ENCODE results near the gene OR2M2. TPM values are rescaled to one million over a fixed set of nuclear protein-coding genes. Genes with fewer than 3 reads are reported as not detected.

The OR2M2 gene
- total RNA-seq, 2 donors from 2014 or later: not detected

DNA sequence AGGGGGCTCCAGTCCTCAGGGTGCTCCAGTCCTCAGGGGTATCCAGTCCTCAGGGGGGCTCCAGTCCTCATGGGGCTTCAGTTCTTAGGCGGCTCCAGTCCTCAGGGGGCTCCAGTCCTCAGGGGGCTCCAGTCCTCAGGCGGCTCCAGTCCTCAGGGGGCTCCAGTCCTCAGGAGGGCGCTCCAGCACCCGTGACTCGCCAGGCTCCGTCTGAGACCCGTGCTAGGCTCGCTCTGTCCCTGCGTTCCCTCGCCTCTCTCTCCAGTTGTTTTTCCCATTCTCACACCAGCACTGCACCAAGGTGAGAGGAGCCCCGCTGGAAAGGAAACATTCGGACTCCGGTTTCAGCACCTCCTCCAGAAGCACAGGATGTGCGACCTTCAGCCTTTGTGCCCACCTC is 9.4 kb upstream of the OR2M2 start:
- H3K9me3 ChIP-seq: no peaks in the 10 kb centered on the region
- ATAC-seq (ENCODE audit: insufficient number of reproducible peaks, low FRiP score, low read depth) (no peak), DNase-seq (ENCODE audit: low spot score) (no peak)
- no peak overlapping the region for H3K4me3 ChIP-seq
- H3K27ac ChIP-seq: no peak overlapping the region
- no peak for TF ChIP-seq CTCF (IDR thresholded peaks at IDR 0.05)
- no peaks in the 10 kb centered on the region for H3K4me1 ChIP-seq (ENCODE audit: control insufficient read depth in 1 of 2, low read depth in 2 of 2)
- H3K36me3 ChIP-seq: no peaks in the 10 kb centered on the region
- H3K27me3 ChIP-seq (replicated peaks; ENCODE audit: insufficient read depth): no peaks in the 10 kb centered on the region

DNA sequence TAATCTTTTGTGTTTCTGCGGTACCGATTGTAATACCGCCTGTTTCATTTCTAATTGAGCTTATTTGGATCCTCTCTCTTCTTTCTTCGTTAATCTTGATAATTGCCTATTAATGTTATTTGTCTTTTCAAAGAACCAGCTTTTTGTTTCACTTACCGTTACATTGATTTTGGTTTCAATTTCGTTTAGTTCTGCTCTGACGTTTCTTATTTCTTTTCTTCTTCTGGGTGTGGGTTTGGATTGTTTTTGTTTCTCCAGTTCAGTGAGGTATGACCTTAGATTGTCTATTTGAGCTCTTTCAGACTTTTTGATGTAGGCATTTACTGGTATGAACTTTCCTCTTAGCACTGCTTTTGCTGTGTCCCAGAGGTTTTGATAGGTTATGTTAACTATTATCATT is 9.4 kb downstream of the OR2M2 start:
- no peak for TF ChIP-seq CTCF (IDR thresholded peaks at IDR 0.05)
- Histone ChIP-seq H3K27me3 (replicated peaks; ENCODE audit: insufficient read depth) (no peaks in the 10 kb centered on the region), H3K27ac (no peak overlapping the region), H3K36me3 (no peaks in the 10 kb centered on the region), H3K4me1 (ENCODE audit: control insufficient read depth in 1 of 2, low read depth in 2 of 2) (no peaks in the 10 kb centered on the region), H3K9me3 (no peaks in the 10 kb centered on the region), H3K4me3 (no peak overlapping the region)
- DNase-seq (ENCODE audit: low spot score) (no peak), ATAC-seq (ENCODE audit: insufficient number of reproducible peaks, low FRiP score, low read depth) (no peak)

DNA sequence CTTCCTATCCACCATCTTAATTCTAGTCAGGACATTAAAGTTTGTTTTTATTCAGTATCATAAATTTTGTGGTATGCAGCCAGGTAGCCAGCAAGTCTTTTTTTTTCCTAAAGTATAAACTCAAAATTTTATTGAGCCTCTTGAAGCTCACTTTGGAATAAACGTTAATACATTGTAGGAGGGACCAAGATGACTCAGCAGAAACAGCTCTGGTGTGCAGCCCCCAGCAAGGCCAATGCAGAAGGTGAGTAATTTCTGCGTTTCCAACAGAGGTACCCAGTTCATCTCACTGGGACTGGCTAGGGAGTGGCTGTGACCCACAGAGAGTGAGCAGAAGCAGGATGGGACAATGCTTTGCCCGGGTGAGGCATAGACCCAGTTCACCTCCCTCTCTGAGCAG is 12.7 kb downstream of the OR2M2 start:
- no peak for TF ChIP-seq CTCF (IDR thresholded peaks at IDR 0.05)
- no peaks in the 10 kb centered on the region for H3K9me3 ChIP-seq
- H3K36me3 ChIP-seq: no peaks in the 10 kb centered on the region
- H3K27ac ChIP-seq: no peak overlapping the region
- no peak for DNase-seq (ENCODE audit: low spot score)
- no peak for ATAC-seq (ENCODE audit: insufficient number of reproducible peaks, low FRiP score, low read depth)
- H3K4me1 ChIP-seq (ENCODE audit: control insufficient read depth in 1 of 2, low read depth in 2 of 2): no peaks in the 10 kb centered on the region
- H3K4me3 ChIP-seq: no peak overlapping the region
- H3K27me3 ChIP-seq (replicated peaks; ENCODE audit: insufficient read depth): no peaks in the 10 kb centered on the region

DNA sequence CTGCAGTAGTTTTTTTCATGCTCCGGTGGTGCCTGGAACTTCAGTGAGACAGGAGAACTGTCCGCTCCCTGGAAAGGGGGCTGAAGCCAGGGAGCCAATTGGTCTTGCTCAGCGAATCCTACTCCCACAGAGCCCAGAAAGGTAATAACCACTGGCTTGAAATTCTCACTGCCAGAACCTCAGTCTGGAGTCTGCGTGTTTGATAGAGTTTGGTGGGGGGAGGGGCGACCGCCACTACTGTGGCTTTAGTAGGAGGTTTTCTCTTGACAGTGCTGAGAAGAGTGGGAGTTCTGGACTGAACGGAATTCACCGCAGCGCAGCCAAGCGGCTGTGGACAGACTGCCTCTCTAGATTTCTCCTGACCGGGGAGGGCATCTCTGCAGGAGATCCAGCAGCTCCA is 14.4 kb downstream of the OR2M2 start:
- ATAC-seq (ENCODE audit: insufficient number of reproducible peaks, low FRiP score, low read depth): no peak
- Histone ChIP-seq H3K27me3 (replicated peaks; ENCODE audit: insufficient read depth) (no peaks in the 10 kb centered on the region), H3K36me3 (no peaks in the 10 kb centered on the region), H3K4me3 (no peak overlapping the region), H3K4me1 (ENCODE audit: control insufficient read depth in 1 of 2, low read depth in 2 of 2) (no peaks in the 10 kb centered on the region), H3K9me3 (peaks cover 3% of the 10 kb centered on the region), H3K27ac (no peak overlapping the region)
- DNase-seq (ENCODE audit: low spot score): no peak
- no peak for TF ChIP-seq CTCF (IDR thresholded peaks at IDR 0.05)

DNA sequence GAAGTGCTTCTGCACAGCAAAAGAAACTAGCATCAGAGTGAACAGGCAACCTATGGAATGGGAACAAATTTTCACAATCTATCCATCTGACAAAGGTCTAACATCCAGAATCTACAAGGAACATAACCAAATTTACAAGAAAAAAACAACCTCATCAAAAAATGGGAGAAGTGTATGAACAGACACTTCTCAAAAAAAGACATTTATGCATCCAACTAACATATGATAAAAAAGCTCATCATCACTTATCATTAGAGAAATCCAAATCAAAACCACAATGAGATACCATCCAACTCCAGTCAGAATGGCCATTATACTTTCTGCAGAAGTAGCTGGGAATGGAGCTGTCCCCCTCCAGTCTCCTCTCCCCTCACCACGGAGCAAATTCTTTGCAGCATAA is 19.5 kb downstream of the OR2M2 start:
- no peaks in the 10 kb centered on the region for H3K36me3 ChIP-seq
- no peak overlapping the region for H3K4me3 ChIP-seq
- H3K27ac ChIP-seq: no peak overlapping the region
- H3K4me1 ChIP-seq (ENCODE audit: control insufficient read depth in 1 of 2, low read depth in 2 of 2): no peaks in the 10 kb centered on the region
- H3K9me3 ChIP-seq: peaks cover 3% of the 10 kb centered on the region
- ATAC-seq (ENCODE audit: insufficient number of reproducible peaks, low FRiP score, low read depth) (no peak), DNase-seq (ENCODE audit: low spot score) (no peak)
- TF ChIP-seq CTCF (IDR thresholded peaks at IDR 0.05): no peak
- no peaks in the 10 kb centered on the region for H3K27me3 ChIP-seq (replicated peaks; ENCODE audit: insufficient read depth)
